ENCODE measurements around the gene FBXL19. TPM values are rescaled to one million over a fixed set of nuclear protein-coding genes. Genes with fewer than 3 reads are reported as not detected.

The FBXL19 gene
- total and polyA plus RNA-seq, 8 donors: 3.8 to 26.8 (median 6.7) TPM

DNA sequence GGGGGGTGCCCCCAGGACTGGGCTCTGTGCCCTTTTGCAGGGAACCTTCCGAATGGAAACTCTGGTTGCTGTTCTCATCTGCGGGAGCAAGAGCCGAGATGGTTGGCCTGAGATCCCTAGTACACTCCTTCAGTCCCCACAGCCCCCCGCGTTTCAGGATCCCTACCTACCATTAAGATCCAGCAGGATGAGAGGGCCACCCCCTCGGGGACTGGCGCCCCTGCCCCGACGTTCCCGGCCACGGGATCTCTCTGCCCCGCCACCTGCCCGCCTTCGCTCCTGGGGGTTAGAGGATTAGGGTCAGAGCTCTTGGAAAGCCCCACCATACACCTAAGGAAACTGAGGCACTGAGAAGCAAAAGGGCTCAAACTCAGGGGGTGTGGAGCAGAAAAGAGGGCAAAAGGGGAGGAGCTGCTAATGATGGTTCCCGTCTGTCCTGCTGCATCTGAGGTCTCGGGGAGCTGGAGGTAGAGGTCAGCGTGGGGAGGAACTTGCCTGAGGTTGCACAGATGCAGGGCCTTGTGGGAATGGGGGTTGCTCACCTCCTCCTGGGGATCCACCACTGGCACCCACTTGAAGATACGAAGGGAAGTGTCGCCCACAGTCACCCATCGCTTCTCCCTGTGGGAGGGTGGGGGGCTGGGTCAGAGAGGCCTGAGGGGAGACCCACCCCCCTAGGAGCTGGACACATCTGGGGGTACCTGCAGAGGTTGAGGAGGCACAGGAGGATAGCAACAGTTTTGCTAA, 30.5 kb upstream of the FBXL19 start:
- no peak for ATAC-seq
- TF ChIP-seq, protein P1, sequence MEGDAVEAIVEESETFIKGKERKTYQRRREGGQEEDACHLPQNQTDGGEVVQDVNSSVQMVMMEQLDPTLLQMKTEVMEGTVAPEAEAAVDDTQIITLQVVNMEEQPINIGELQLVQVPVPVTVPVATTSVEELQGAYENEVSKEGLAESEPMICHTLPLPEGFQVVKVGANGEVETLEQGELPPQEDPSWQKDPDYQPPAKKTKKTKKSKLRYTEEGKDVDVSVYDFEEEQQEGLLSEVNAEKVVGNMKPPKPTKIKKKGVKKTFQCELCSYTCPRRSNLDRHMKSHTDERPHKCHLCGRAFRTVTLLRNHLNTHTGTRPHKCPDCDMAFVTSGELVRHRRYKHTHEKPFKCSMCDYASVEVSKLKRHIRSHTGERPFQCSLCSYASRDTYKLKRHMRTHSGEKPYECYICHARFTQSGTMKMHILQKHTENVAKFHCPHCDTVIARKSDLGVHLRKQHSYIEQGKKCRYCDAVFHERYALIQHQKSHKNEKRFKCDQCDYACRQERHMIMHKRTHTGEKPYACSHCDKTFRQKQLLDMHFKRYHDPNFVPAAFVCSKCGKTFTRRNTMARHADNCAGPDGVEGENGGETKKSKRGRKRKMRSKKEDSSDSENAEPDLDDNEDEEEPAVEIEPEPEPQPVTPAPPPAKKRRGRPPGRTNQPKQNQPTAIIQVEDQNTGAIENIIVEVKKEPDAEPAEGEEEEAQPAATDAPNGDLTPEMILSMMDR (IDR thresholded peaks at IDR 0.05): no peak
- DNase-seq: peak in 2 of 6 donors; percentile 50 to 58
- Histone ChIP-seq H3K4me1 (peaks cover 0 to 8% (median 0%) of the 10 kb centered on the region in 3 donors), H3K9me3 (no peaks in the 10 kb centered on the region), H3K27me3 (no peaks in the 10 kb centered on the region), H3K27ac (peak overlapping the region in 1 of 4 donors; percentile 73), H3K4me3 (peak overlapping the region; percentile 52 to 83 (median 72)), H3K36me3 (no peaks in the 10 kb centered on the region)
- intact Hi-C loops (cut with DNase I): no loop called here
- 66 to 70% methylated on average over 20 of the region's 20 CpGs for WGBS, 2 donors
- FAIRE-seq: no peak

GRCh38 chr16:30893417-30893743, 30.0 kb upstream of the FBXL19 start:
- no peaks in the 10 kb centered on the region for H3K27me3 ChIP-seq
- ATAC-seq: no peak
- peak overlapping the region; percentile 52 to 83 (median 72) for H3K4me3 ChIP-seq
- TF ChIP-seq, protein P1 (IDR thresholded peaks at IDR 0.05): no peak
- no peak for FAIRE-seq
- intact Hi-C loops (cut with DNase I): no loop called here
- H3K9me3 ChIP-seq: no peaks in the 10 kb centered on the region
- WGBS, 2 donors: 0 to 2% methylated on average over 11 of the region's 11 CpGs
- peak overlapping the region; percentile 69 to 90 (median 72) for H3K27ac ChIP-seq
- peaks cover 0 to 8% (median 0%) of the 10 kb centered on the region in 3 donors for H3K4me1 ChIP-seq
- peak in 3 of 6 donors; percentile 32 to 84 (median 72) for DNase-seq
- H3K36me3 ChIP-seq: no peaks in the 10 kb centered on the region

DNA sequence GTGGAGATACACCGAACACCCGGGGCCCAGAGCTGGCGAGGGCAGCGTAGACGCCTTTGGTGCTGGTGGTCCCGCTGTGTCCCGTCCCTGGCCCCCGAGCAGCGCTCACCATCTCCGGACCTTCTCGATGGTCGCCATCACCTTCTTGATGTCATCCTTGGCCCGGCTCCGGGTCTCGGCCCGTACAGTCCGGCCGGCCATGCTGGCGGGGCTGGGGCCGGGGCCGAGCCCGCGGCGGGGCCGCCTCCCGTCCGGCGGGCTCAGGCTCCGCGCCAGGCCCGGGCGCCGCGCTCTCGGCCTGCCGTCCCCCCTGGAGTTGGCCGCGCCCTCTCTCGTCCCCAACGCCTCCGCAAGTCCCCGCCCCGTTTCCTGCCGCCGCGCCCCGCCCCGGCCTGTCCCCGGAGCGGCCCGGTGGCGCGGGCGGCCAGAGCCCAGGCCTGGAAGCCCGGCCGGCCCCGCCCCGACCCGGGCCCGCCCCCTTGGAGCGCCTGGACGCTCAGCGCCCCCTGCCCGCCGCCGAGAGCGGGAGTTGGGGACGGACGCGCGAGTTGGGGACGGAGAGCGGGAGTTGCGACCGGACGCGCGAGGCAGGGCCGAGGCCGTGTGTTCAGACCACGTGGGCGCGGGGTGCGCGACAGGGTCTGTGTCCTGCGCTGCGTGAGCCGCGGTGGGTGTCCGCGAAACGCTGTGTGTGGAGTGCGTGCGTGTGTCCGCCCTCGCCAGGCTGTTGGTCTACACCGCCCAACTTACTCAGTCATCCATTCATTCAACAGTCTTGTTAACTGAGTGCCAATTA, 29.4 kb upstream of the FBXL19 start, which contains the start of gene BCL7C:
Gene BCL7C, minus strand, starts transcription at position 334 of the 796 bp plus-strand sequence. Its CDS starts 133 bp downstream, at position 201.
- H3K4me1 ChIP-seq: peaks cover 0 to 8% (median 0%) of the 10 kb centered on the region in 3 donors
- H3K36me3 ChIP-seq: no peaks in the 10 kb centered on the region

DNA sequence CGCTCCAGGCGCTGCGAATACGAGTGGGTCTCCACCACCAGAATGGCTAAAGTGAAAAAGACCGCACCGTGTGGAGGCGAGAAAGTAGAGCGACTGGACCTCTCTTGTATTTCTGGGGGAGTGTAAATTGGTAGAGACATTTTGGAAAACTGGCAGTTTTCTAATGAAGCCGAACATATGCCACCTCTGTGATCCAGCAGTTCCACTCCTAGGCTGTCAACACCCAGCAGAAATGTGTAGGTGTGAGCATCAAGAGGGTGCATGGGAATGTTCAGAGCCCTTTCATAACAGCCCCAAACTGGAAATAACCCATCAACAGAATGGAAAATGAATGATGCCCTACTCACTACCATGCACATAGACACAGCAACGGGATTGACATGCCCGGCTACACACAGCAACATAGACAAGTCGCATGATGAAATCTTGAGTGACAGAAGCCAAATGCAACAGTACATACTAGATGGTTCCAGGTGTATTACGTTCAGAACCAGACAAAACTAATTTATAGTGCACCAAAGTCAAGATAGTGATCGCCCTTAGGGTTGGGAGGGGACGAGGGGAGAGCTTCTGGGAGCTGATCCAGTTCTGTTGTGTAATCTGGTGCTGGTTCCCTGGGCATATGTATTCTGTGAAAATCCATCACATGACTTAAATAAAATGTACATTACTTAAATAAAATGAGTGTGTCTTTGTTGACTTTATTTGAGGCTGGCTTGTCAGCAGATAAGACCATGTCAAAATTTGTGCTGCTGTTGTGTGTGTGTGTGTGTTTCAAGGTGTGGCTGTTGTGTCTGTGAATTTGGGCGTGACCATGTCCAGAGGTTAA, 28.6 kb upstream of the FBXL19 start:
- no peak for DNase-seq
- no peaks in the 10 kb centered on the region for H3K27me3 ChIP-seq
- peaks cover 0 to 8% (median 0%) of the 10 kb centered on the region in 3 donors for H3K4me1 ChIP-seq
- no peak for FAIRE-seq
- no peaks in the 10 kb centered on the region for H3K9me3 ChIP-seq
- H3K4me3 ChIP-seq: peak overlapping the region; percentile 26 to 83 (median 72)
- WGBS, 2 donors: 32 to 35% methylated on average over 16 of the region's 16 CpGs
- no peak for ATAC-seq
- TF ChIP-seq, protein P1 (IDR thresholded peaks at IDR 0.05): no peak
- intact Hi-C loops (cut with DNase I): no loop called here
- H3K27ac ChIP-seq: peak overlapping the region; percentile 70 to 91 (median 82)
- H3K36me3 ChIP-seq: no peaks in the 10 kb centered on the region

More for the DNA sequence above, 29.4 kb upstream of the FBXL19 start, which contains the start of gene BCL7C:
- FAIRE-seq (no peak), ATAC-seq (peak; percentile 85 to 90 (median 86)), DNase-seq (peak; percentile 91 to 97 (median 95))
- TF ChIP-seq, protein P1 (IDR thresholded peaks at IDR 0.05): no peak
- Histone ChIP-seq H3K4me3 (peak within 1 kb of the TSS; percentile 52 to 83 (median 72)), H3K27ac (peak within 1 kb of the TSS; percentile 70 to 91 (median 82)), H3K27me3 (no peaks in the 10 kb centered on the region), H3K9me3 (no peaks in the 10 kb centered on the region)
- intact Hi-C loops (cut with DNase I): no loop called here
- 0 to 1% methylated on average over 81 to 97 of the region's 97 CpGs for WGBS, 2 donors

Measured in pancreas (tissue), 10 donors.